OCI-LY7 (cell line): Measurements from ENCODE around the gene TECR. TPM values are rescaled to one million over a fixed set of nuclear protein-coding genes. Genes with fewer than 3 reads are reported as not detected.

Experiments used
- BruUV-seq: library from RNA; stranded (reverse); fragments of 400-500 nt; replicated peaks from 2 replicates; lab custom pipeline; 2021; lab: Mats Ljungman, UMichigan
- CTCF ChIA-PET: fragments of 300-600 bp; sonication (Branson Sonifier 250); formaldehyde crosslinking; loops from one replicate; lab custom pipeline; 2022; ENCODE audit warnings: antibody characterized with exemption; ENCODE audit not compliant: unreplicated experiment; lab: Charles Lee
- POLR2A ChIA-PET: fragments of 300-600 bp; sonication (Branson Sonifier 250); formaldehyde crosslinking; loops from one replicate; lab custom pipeline; 2022; ENCODE audit warnings: antibody characterized with exemption; lab: Charles Lee
- DNase-seq: peaks from one replicate; pipeline ENCODE4 v3.0.0-alpha.2; 2015; ENCODE audit warnings: low spot score
- H2AFZ ChIP-seq: fragments of 200-600 bp; sonication (generic), shearing (Covaris generic); 2 replicates; pipeline ENCODE4 v1.6.1; 2014; ENCODE audit warnings: mild to moderate bottlenecking, antibody characterized with exemption, low read length, moderate library complexity
- H3K27ac ChIP-seq: fragments of 200-600 bp; sonication (generic); 2 replicates; pipeline ENCODE4 v1.5.1; 2014; ENCODE audit warnings: mixed run types, low read depth, mild to moderate bottlenecking, moderate library complexity, low read length, inconsistent platforms; ENCODE audit not compliant: poor library complexity, severe bottlenecking
- H3K36me3 ChIP-seq: fragments of 200-600 bp; sonication (generic); 2 replicates; pipeline ENCODE4 v1.6.1; 2014; ENCODE audit warnings: mild to moderate bottlenecking, antibody characterized with exemption, low read length, moderate library complexity, mixed read lengths; ENCODE audit not compliant: insufficient read depth
- H3K4me1 ChIP-seq: fragments of 200-600 bp; sonication (generic); 2 replicates; pipeline ENCODE4 v1.5.1; 2014; ENCODE audit warnings: mild to moderate bottlenecking, low read length; ENCODE audit not compliant: insufficient read depth, poor library complexity, severe bottlenecking
- H3K4me2 ChIP-seq: fragments of 200-600 bp; sonication (generic); 2 replicates; pipeline ENCODE4 v1.6.1; 2014; ENCODE audit warnings: mild to moderate bottlenecking, low read length
- H3K4me3 ChIP-seq: fragments of 200-600 bp; sonication (generic); 2 replicates; pipeline ENCODE4 v1.5.1; 2014; ENCODE audit warnings: mild to moderate bottlenecking, low read depth, low read length; ENCODE audit not compliant: poor library complexity, severe bottlenecking
- H3K79me2 ChIP-seq: fragments of 200-600 bp; sonication (generic); 2 replicates; pipeline ENCODE4 v1.6.1; 2016; ENCODE audit warnings: low read depth, mild to moderate bottlenecking, low read length, moderate library complexity, mixed read lengths; ENCODE audit not compliant: insufficient read depth
- H3K9me2 ChIP-seq: fragments of 200-600 bp; sonication (generic); 2 replicates; pipeline ENCODE4 v1.6.1; 2016; ENCODE audit warnings: mild to moderate bottlenecking, low read length, mixed read lengths; ENCODE audit not compliant: insufficient read depth
- H3K9me3 ChIP-seq: fragments of 200-600 bp; sonication (generic); 2 replicates; pipeline ENCODE4 v1.6.1; 2014; ENCODE audit warnings: mild to moderate bottlenecking, mixed run types, low read length, mixed read lengths
- H4K20me1 ChIP-seq: fragments of 200-600 bp; sonication (generic); 2 replicates; pipeline ENCODE4 v1.6.1; 2014; ENCODE audit warnings: mild to moderate bottlenecking, antibody characterized with exemption, low read length, moderate library complexity, mixed read lengths; ENCODE audit not compliant: insufficient read depth
- EZH2phosphoT487 ChIP-seq: fragments of 200-600 bp; sonication (generic); IDR thresholded peaks from 2 replicates; pipeline ENCODE4 v1.6.1; 2018; ENCODE audit warnings: low read depth, borderline replicate concordance, mild to moderate bottlenecking, mixed run types, antibody characterized with exemption, low read length, moderate library complexity, mixed read lengths
- intact Hi-C: fragments of 100-400 bp; cut with micrococcal nuclease; formaldehyde crosslinking; loops from one replicate; pipeline ENCODE4 v1.10.0; 2022; ENCODE audit not compliant: unreplicated experiment
- total RNA-seq, 2 experiments: library from RNA; depleted of rRNA in 1 of 2; stranded (reverse); fragments of >200 nt in 1 of 2; shearing (Covaris generic) in 1 of 2; gene quantifications; 2 replicates each; pipeline ENCODE4 v1.2.3, GENCODE V29; 2014 to 2022
- TF ChIP-seq, protein P1 (sequence below): fragments of 200-600 bp; sonication (generic); conservative IDR thresholded peaks from 2 replicates; pipeline ENCODE4 v1.5.1; 2014; ENCODE audit warnings: mild to moderate bottlenecking, antibody characterized with exemption, low read length, moderate library complexity, mixed read lengths

Gene TECR
- total RNA-seq, 2 experiments from 2014 or later, result 81.4 to 128 TPM

DNA sequence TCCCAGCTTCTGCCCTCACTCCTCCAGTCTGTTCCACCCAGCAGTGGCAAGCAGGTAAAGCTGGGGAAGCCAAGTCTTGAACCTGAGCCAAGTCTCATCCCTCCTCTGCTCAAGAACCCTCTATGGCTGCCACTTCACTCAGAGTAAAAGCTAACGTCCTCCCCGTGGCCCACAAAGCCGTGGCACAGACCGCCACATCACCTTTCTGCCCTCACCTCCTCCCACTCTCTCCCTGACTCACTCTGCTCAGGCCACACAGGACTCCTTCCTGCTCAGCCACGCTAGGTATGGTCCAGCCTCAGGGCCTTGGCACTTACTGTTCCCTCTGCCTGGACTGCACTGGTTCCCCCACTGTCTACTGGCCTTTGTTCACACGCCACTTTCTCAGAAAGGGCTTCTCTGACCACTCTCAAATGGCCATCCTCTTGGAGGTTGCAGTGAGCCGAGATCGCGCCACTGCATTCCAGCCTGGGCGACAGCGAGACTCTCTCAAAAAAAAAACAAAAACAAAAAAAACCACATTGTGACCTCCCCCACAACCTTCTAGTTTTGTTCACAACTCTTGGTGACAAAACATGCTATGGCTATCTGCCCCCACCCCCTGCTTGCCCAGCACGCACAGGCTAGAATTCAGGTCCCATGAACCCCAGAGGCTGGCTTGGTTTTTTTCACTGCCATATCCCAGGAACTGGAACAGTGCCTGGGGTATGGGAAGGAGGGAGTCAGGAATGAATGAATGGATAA, 26.7 kb downstream of the TECR start:
- Histone ChIP-seq H2AFZ (no peak overlapping the region), H3K9me3 (no peaks in the 10 kb centered on the region), H3K36me3 (peaks cover 4% of the 10 kb centered on the region; the same call in 1 of the 2 replicates), H3K79me2 (peaks cover 12% of the 10 kb centered on the region; the same call in 1 of the 2 replicates), H3K4me3 (no peak overlapping the region), H4K20me1 (no peaks in the 10 kb centered on the region), H3K27ac (no peak overlapping the region), H3K9me2 (no peaks in the 10 kb centered on the region), H3K4me1 (peaks cover 39% of the 10 kb centered on the region), H3K4me2 (peak overlapping the region; percentile 33; the same call in 1 of the 2 replicates)
- intact Hi-C loops, result loop anchor here (5.0 kb wide), 1 partner anchor 39 kb away; the partner anchor contains the start of gene DNAJB1
- CTCF ChIA-PET, result interaction anchor here (1.2 kb wide), 1 partner anchor 130 kb away, joined by 3 read pairs; no protein-coding TSS in a partner anchor
- BruUV-seq, result no TSS peak
- no peak for DNase-seq
- no peak for TF ChIP-seq EZH2phosphoT487
- TF ChIP-seq, protein P1, sequence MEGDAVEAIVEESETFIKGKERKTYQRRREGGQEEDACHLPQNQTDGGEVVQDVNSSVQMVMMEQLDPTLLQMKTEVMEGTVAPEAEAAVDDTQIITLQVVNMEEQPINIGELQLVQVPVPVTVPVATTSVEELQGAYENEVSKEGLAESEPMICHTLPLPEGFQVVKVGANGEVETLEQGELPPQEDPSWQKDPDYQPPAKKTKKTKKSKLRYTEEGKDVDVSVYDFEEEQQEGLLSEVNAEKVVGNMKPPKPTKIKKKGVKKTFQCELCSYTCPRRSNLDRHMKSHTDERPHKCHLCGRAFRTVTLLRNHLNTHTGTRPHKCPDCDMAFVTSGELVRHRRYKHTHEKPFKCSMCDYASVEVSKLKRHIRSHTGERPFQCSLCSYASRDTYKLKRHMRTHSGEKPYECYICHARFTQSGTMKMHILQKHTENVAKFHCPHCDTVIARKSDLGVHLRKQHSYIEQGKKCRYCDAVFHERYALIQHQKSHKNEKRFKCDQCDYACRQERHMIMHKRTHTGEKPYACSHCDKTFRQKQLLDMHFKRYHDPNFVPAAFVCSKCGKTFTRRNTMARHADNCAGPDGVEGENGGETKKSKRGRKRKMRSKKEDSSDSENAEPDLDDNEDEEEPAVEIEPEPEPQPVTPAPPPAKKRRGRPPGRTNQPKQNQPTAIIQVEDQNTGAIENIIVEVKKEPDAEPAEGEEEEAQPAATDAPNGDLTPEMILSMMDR, result no peak
- POLR2A ChIA-PET, result interaction anchor here (1.3 kb wide), 1 partner anchor 133 kb away, joined by 3 read pairs; no protein-coding TSS in a partner anchor

DNA sequence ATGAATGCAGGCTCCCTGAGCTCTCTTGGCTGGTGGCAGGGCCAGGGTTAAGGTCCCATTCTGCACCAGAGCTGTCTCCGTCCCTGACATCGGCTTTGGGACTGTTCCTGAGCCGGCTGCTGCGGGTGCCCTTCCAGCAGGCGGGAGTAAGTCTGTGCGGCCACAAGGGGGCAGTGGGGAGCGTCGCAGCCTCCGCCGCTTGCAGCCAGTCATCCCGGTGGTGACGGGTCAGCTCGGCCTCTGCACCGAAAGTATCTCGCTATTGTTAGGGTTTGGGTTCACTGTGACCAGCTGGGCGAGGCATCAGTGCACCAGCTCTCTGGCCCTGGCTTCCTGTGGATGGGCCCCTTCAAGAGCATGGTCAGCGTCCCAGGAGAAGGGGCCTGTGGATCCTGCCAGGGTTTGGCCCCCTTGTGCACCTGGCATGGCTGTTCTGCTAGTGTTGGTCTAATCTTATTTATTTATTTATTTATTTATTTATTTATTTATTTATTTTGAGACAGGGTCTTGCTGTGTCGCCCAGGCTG, 27.3 kb downstream of the TECR start:
- CTCF ChIA-PET, result interaction anchor here (0.6 to 1.2 kb wide), 2 partner anchors 129 to 732 kb away, joined by 3 read pairs; no protein-coding TSS in a partner anchor
- Histone ChIP-seq H3K9me2 (no peaks in the 10 kb centered on the region), H3K4me1 (peaks cover 33% of the 10 kb centered on the region), H4K20me1 (no peaks in the 10 kb centered on the region), H3K79me2 (peaks cover 17% of the 10 kb centered on the region; the same call in 1 of the 2 replicates), H3K36me3 (peaks cover 7% of the 10 kb centered on the region; the same call in 1 of the 2 replicates), H3K4me3 (no peak overlapping the region), H3K4me2 (peak overlapping the region; percentile 33; the same call in 1 of the 2 replicates), H3K27ac (no peak overlapping the region), H3K9me3 (no peaks in the 10 kb centered on the region), H2AFZ (no peak overlapping the region)
- intact Hi-C loops, result loop anchor here (5.0 kb wide), 1 partner anchor 39 kb away; the partner anchor contains the start of gene DNAJB1
- no peak for TF ChIP-seq EZH2phosphoT487
- TF ChIP-seq, protein P1, result peak; percentile 95
- DNase-seq, result peak; percentile 78
- no TSS peak for BruUV-seq
- POLR2A ChIA-PET, result interaction anchor here (1.3 kb wide), 1 partner anchor 132 kb away, joined by 3 read pairs; no protein-coding TSS in a partner anchor
